ENCODE measurements around the gene PKD2.

PKD2 gene

DNA sequence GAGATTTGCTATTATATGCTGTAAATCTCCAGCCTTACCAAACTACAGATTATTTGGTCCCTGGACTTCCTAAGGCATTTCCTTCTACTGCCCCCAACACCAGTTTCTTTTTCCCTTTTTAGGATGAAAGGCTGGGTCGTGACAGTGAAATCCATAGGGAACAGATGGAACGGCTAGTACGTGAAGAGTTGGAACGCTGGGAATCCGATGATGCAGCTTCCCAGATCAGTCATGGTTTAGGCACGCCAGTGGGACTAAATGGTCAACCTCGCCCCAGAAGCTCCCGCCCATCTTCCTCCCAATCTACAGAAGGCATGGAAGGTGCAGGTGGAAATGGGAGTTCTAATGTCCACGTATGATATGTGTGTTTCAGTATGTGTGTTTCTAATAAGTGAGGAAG, 67.9 kb downstream of the PKD2 start:
- TF ChIP-seq, protein P1, sequence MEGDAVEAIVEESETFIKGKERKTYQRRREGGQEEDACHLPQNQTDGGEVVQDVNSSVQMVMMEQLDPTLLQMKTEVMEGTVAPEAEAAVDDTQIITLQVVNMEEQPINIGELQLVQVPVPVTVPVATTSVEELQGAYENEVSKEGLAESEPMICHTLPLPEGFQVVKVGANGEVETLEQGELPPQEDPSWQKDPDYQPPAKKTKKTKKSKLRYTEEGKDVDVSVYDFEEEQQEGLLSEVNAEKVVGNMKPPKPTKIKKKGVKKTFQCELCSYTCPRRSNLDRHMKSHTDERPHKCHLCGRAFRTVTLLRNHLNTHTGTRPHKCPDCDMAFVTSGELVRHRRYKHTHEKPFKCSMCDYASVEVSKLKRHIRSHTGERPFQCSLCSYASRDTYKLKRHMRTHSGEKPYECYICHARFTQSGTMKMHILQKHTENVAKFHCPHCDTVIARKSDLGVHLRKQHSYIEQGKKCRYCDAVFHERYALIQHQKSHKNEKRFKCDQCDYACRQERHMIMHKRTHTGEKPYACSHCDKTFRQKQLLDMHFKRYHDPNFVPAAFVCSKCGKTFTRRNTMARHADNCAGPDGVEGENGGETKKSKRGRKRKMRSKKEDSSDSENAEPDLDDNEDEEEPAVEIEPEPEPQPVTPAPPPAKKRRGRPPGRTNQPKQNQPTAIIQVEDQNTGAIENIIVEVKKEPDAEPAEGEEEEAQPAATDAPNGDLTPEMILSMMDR (IDR thresholded peaks at IDR 0.05; ENCODE audit: low read depth, low read length), result no peak
- Histone ChIP-seq H3K36me3 (peaks cover 29% of the 10 kb centered on the region), H3K9me3 (ENCODE audit: severe bottlenecking) (no peaks in the 10 kb centered on the region), H3K27ac (no peak overlapping the region), H3K27me3 (ENCODE audit: insufficient read depth, low read depth, severe bottlenecking) (no peaks in the 10 kb centered on the region), H3K4me3 (ENCODE audit: low read depth, low read length) (no peak overlapping the region)
- no peak for DNase-seq

DNA sequence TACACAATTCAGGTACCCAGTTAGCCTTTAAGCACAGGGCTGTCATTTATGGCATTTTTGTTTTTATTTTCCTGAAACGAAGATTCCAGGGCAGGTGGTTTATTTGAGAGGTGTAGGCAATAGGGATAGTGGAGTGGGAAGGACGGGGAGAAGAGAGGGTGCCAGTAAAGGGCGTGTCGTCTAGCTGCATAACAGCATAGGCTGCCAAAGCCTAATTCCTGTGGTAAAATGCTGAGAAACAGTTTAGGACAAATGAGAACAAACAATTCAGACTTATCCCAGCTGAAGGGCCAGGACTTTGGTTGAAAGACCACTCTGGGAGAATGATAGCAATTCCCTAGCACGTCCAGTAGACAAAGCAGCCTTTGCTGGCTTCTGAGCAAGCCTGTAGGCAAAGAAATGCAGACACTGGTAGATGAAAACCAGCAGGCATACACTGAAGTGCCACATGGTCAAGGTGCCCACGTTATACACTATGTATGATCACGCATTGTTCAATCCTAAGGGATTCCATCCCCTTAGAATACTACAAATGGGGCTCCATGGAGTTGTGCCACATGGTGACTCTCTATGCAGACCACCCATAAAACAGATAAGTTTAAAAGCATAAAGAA, 70.6 kb downstream of the PKD2 start:
- Histone ChIP-seq H3K27me3 (ENCODE audit: insufficient read depth, low read depth, severe bottlenecking) (no peaks in the 10 kb centered on the region), H3K9me3 (ENCODE audit: severe bottlenecking) (no peaks in the 10 kb centered on the region), H3K36me3 (peaks cover 19% of the 10 kb centered on the region), H3K27ac (no peak overlapping the region), H3K4me3 (ENCODE audit: low read depth, low read length) (no peak overlapping the region)
- DNase-seq, result no peak
- TF ChIP-seq, protein P1 (IDR thresholded peaks at IDR 0.05; ENCODE audit: low read depth, low read length), result no peak

GRCh38 chr4:88078579-88078978, 71.1 kb downstream of the PKD2 start:
- H3K9me3 ChIP-seq (ENCODE audit: severe bottlenecking), result no peaks in the 10 kb centered on the region
- H3K4me3 ChIP-seq (ENCODE audit: low read depth, low read length), result no peak overlapping the region
- DNase-seq, result no peak
- no peak overlapping the region for H3K27ac ChIP-seq
- no peaks in the 10 kb centered on the region for H3K27me3 ChIP-seq (ENCODE audit: insufficient read depth, low read depth, severe bottlenecking)
- TF ChIP-seq, protein P1 (IDR thresholded peaks at IDR 0.05; ENCODE audit: low read depth, low read length), result no peak
- peaks cover 19% of the 10 kb centered on the region for H3K36me3 ChIP-seq

DNA sequence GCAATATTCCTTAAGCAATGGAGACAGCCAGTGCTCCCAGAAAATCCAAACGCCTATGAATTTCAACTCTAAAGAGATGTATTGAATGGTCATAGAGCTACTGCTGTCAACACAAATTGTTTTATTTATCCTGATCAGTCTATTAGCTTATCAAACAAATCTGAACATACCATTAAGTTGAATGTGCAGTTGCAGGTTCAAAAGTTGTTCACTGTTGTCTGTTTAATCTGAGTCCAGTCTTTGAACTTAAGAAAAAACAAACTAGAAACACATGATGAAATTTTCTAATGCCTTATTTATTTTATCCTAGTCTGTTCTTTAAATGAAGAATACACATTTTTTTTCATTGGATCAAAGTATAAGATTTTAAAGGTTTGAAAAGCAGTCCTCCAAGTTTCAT, 73.2 kb downstream of the PKD2 start:
- no peak for DNase-seq
- TF ChIP-seq, protein P1 (IDR thresholded peaks at IDR 0.05; ENCODE audit: low read depth, low read length), result no peak
- H3K4me3 ChIP-seq (ENCODE audit: low read depth, low read length), result no peak overlapping the region
- no peaks in the 10 kb centered on the region for H3K9me3 ChIP-seq (ENCODE audit: severe bottlenecking)
- H3K27me3 ChIP-seq (ENCODE audit: insufficient read depth, low read depth, severe bottlenecking), result no peaks in the 10 kb centered on the region
- no peak overlapping the region for H3K27ac ChIP-seq
- peaks cover 10% of the 10 kb centered on the region; the same call in 1 of the 2 replicates for H3K36me3 ChIP-seq

- TF ChIP-seq, protein P1 (IDR thresholded peaks at IDR 0.05; ENCODE audit: low read depth, low read length), result no peak
- Histone ChIP-seq H3K27ac (no peak overlapping the region), H3K4me3 (ENCODE audit: low read depth, low read length) (no peak overlapping the region), H3K27me3 (ENCODE audit: insufficient read depth, low read depth, severe bottlenecking) (no peaks in the 10 kb centered on the region), H3K9me3 (ENCODE audit: severe bottlenecking) (no peaks in the 10 kb centered on the region), H3K36me3 (no peaks in the 10 kb centered on the region)
- DNase-seq, result no peak
Observed at GRCh38 chr4:88087004-88087403, 79.6 kb downstream of the PKD2 start.

DNA sequence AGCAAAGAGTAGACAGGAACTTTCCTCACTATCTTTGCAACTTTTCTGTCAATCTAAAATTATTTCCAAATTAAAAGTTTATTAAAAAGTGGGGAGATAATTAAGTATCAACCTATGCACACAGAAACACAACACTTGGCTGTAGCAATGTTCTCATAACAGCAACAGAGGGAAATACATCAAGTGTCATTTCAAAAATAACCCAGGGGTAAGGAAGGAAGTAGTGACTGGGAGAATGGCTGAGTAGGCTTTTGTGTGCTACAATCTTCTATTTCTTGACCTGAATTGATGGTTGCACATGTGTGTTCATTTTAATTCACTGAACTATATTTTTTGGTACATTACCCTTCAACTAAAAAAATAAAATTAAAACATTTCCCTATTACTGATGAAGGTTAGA, 83.5 kb downstream of the PKD2 start:
- TF ChIP-seq, protein P1 (IDR thresholded peaks at IDR 0.05; ENCODE audit: low read depth, low read length), result no peak
- Histone ChIP-seq H3K36me3 (no peaks in the 10 kb centered on the region), H3K27me3 (ENCODE audit: insufficient read depth, low read depth, severe bottlenecking) (no peaks in the 10 kb centered on the region), H3K4me3 (ENCODE audit: low read depth, low read length) (no peak overlapping the region), H3K27ac (no peak overlapping the region), H3K9me3 (ENCODE audit: severe bottlenecking) (no peaks in the 10 kb centered on the region)
- no peak for DNase-seq
